IMR-90 (cell line): Measurements from ENCODE around the gene SPATA16. TPM values are rescaled to one million over a fixed set of nuclear protein-coding genes. Genes with fewer than 3 reads are reported as not detected.
A peak's percentile ranks its signal among the peaks of the same experiment; 100 is the strongest.

ENCODE experiments used
- ATAC-seq: fragments of 200-7000 bp; cut with Tn5 transposase; 2 replicates; pipeline ENCODE4 v1.9.1; 2020; ENCODE audit warnings: low read depth, mild to moderate bottlenecking, moderate library complexity
- BruUV-seq: library from RNA; stranded (reverse); fragments of 400-500 nt; replicated peaks from 2 replicates; lab custom pipeline; 2021; lab: Mats Ljungman, UMichigan
- CTCF ChIA-PET: fragments of 300-600 bp; formaldehyde crosslinking; extraction: SDS; loops from one replicate; lab custom pipeline; 2021; ENCODE audit warnings: antibody characterized with exemption; lab: Yijun Ruan, JAX
- POLR2A ChIA-PET: fragments of 300-600 bp; sonication (Branson Sonifier 250); formaldehyde crosslinking; loops from one replicate; lab custom pipeline; 2022; ENCODE audit warnings: antibody characterized with exemption; ENCODE audit not compliant: unreplicated experiment; lab: Charles Lee
- DNase-seq: peaks from one replicate; pipeline ENCODE4 v3.0.0; 2013
- H2AFZ ChIP-seq: replicated peaks from 2 replicates; pipeline ENCODE3; 2013; ENCODE audit warnings: low read length, mild to moderate bottlenecking; ENCODE audit not compliant: poor library complexity
- H2AK5ac ChIP-seq: 2 replicates; pipeline ENCODE4 v1.6.1; 2013; ENCODE audit warnings: low read depth, low read length, inconsistent platforms
- H2AK9ac ChIP-seq: replicated peaks from 2 replicates; pipeline ENCODE3; 2013; ENCODE audit warnings: mild to moderate bottlenecking, low read depth, low read length, moderate library complexity; ENCODE audit not compliant: poor library complexity
- H2BK120ac ChIP-seq: 2 replicates; pipeline ENCODE4 v1.6.1; 2013; ENCODE audit warnings: low read depth, low read length, inconsistent platforms
- H2BK15ac ChIP-seq: 3 replicates; pipeline ENCODE4 v1.6.1; 2013; ENCODE audit warnings: low read depth, low read length, inconsistent platforms
- H2BK20ac ChIP-seq: 2 replicates; pipeline ENCODE4 v1.6.1; 2013; ENCODE audit warnings: low read depth, mild to moderate bottlenecking, inconsistent platforms, low read length, moderate library complexity
- H2BK5ac ChIP-seq: 2 replicates; pipeline ENCODE4 v1.6.1; 2013; ENCODE audit warnings: mild to moderate bottlenecking, low read depth, low read length, inconsistent platforms; ENCODE audit not compliant: poor library complexity, severe bottlenecking
- H3K14ac ChIP-seq: replicated peaks from 2 replicates; pipeline ENCODE4 v1.6.1; 2013; ENCODE audit warnings: low read depth, low read length, inconsistent platforms
- H3K18ac ChIP-seq: 2 replicates; pipeline ENCODE4 v1.6.1; 2013; ENCODE audit warnings: low read depth, low read length, control low read depth
- H3K23ac ChIP-seq: 2 replicates; pipeline ENCODE4 v1.6.1; 2013; ENCODE audit warnings: low read depth, low read length, inconsistent platforms
- H3K27ac ChIP-seq: 2 replicates; pipeline ENCODE4 v1.5.1; 2013; ENCODE audit warnings: mild to moderate bottlenecking, control low read depth, low read length; ENCODE audit not compliant: insufficient read depth
- H3K27me3 ChIP-seq: 2 replicates; pipeline ENCODE4 v1.6.1; 2013; ENCODE audit warnings: low read length; ENCODE audit not compliant: control insufficient read depth, insufficient read depth
- H3K36me3 ChIP-seq: 2 replicates; pipeline ENCODE4 v1.6.1; 2013; ENCODE audit warnings: low read length, mixed read lengths; ENCODE audit not compliant: control insufficient read depth, insufficient read depth
- H3K4ac ChIP-seq: 2 replicates; pipeline ENCODE4 v1.6.1; 2013; ENCODE audit warnings: low read depth, low read length, inconsistent platforms
- H3K4me1 ChIP-seq: 2 replicates; pipeline ENCODE4 v1.6.1; 2013; ENCODE audit warnings: low read length, mixed read lengths; ENCODE audit not compliant: control insufficient read depth, insufficient read depth
- H3K4me2 ChIP-seq: 2 replicates; pipeline ENCODE4 v1.6.1; 2013; ENCODE audit warnings: low read depth, mild to moderate bottlenecking, control low read depth, low read length, moderate library complexity
- H3K4me3 ChIP-seq: 2 replicates; pipeline ENCODE4 v1.5.1; 2013; ENCODE audit warnings: low read depth, mild to moderate bottlenecking, control low read depth, low read length, moderate library complexity; ENCODE audit not compliant: insufficient read depth
- H3K56ac ChIP-seq: 2 replicates; pipeline ENCODE4 v1.6.1; 2013; ENCODE audit warnings: low read length, inconsistent platforms; ENCODE audit not compliant: insufficient read depth; ENCODE audit errors: extremely low read depth
- H3K79me1 ChIP-seq, 2 experiments: 2 replicates each; pipeline ENCODE4 v1.6.1; 2013; ENCODE audit warnings: low read length in 2 of 2, inconsistent platforms in 1 of 2, low read depth in 1 of 2
- H3K9ac ChIP-seq: 2 replicates; pipeline ENCODE4 v1.6.1; 2013; ENCODE audit warnings: low read depth, low read length, control low read depth
- H3K9me1 ChIP-seq: 2 replicates; pipeline ENCODE4 v1.6.1; 2013; ENCODE audit warnings: low read length, inconsistent platforms; ENCODE audit not compliant: insufficient read depth
- H3K9me3 ChIP-seq: 2 replicates; pipeline ENCODE4 v1.6.1; 2013; ENCODE audit warnings: low read length; ENCODE audit not compliant: control insufficient read depth, insufficient read depth
- H4K20me1 ChIP-seq: 2 replicates; pipeline ENCODE4 v1.6.1; 2013; ENCODE audit warnings: low read length, inconsistent platforms; ENCODE audit not compliant: insufficient read depth
- H4K5ac ChIP-seq: 2 replicates; pipeline ENCODE4 v1.6.1; 2013; ENCODE audit warnings: mild to moderate bottlenecking, low read depth, low read length, control low read depth
- H4K8ac ChIP-seq, 2 experiments: 2 replicates each; pipeline ENCODE4 v1.6.1; 2013; ENCODE audit warnings: low read depth in 2 of 2, low read length in 2 of 2, control low read depth in 1 of 2, inconsistent platforms in 1 of 2
- H4K91ac ChIP-seq: 2 replicates; pipeline ENCODE4 v1.6.1; 2013; ENCODE audit warnings: low read depth, low read length, inconsistent platforms; ENCODE audit not compliant: insufficient read depth
- BHLHE40 ChIP-seq: fragments of 150-350 bp; IDR thresholded peaks from 2 replicates; pipeline ENCODE4 v1.6.1; 2016; ENCODE audit warnings: mild to moderate bottlenecking, low read depth, low read length
- CEBPB ChIP-seq: IDR thresholded peaks from 2 replicates; pipeline ENCODE4 v1.6.1; 2012; ENCODE audit warnings: low read depth, low read length, improper control_type of control experiment
- CHD1 ChIP-seq: IDR thresholded peaks from 2 replicates; pipeline ENCODE4 v1.6.1; 2012; ENCODE audit warnings: low read depth, low read length, improper control_type of control experiment
- CTCF ChIP-seq: conservative IDR thresholded peaks from 2 replicates; pipeline ENCODE4 v1.5.1; 2012; ENCODE audit warnings: mild to moderate bottlenecking, low read depth, low read length, improper control_type of control experiment
- ELK1 ChIP-seq: fragments of 150-350 bp; IDR thresholded peaks from 2 replicates; pipeline ENCODE4 v1.6.1; 2016; ENCODE audit warnings: low read depth, mild to moderate bottlenecking, low read length, moderate library complexity, borderline replicate concordance
- FOS ChIP-seq: fragments of 150-350 bp; IDR thresholded peaks from 2 replicates; pipeline ENCODE4 v1.6.1; 2016; ENCODE audit warnings: low read depth, low read length
- MAFK ChIP-seq: IDR thresholded peaks from 2 replicates; pipeline ENCODE4 v1.6.1; 2012; ENCODE audit warnings: low read depth, low read length, improper control_type of control experiment
- MAZ ChIP-seq: IDR thresholded peaks from 2 replicates; pipeline ENCODE4 v1.6.1; 2012; ENCODE audit warnings: low read depth, mild to moderate bottlenecking, low read length, improper control_type of control experiment, moderate library complexity, borderline replicate concordance
- MXI1 ChIP-seq: IDR thresholded peaks from 2 replicates; pipeline ENCODE4 v1.6.1; 2012; ENCODE audit warnings: low read depth, mild to moderate bottlenecking, low read length, moderate library complexity, borderline replicate concordance
- NFE2L2 ChIP-seq: fragments of 150-350 bp; IDR thresholded peaks from 2 replicates; pipeline ENCODE4 v1.6.1; 2016; ENCODE audit warnings: low read depth, mild to moderate bottlenecking, low read length
- POLR2A ChIP-seq: IDR thresholded peaks from 2 replicates; pipeline ENCODE4 v1.6.1; 2012; ENCODE audit warnings: mild to moderate bottlenecking, low read depth, low read length
- RAD21 ChIP-seq: IDR thresholded peaks from 2 replicates; pipeline ENCODE4 v1.6.1; 2012; ENCODE audit warnings: low read length, improper control_type of control experiment
- RCOR1 ChIP-seq: IDR thresholded peaks from 2 replicates; pipeline ENCODE4 v1.6.1; 2012; ENCODE audit warnings: mild to moderate bottlenecking, low read length, improper control_type of control experiment; ENCODE audit not compliant: insufficient replicate concordance
- RFX5 ChIP-seq: IDR thresholded peaks from 2 replicates; pipeline ENCODE4 v1.8.0; 2012; ENCODE audit warnings: low read depth, mild to moderate bottlenecking, low read length, moderate library complexity
- SMC3 ChIP-seq: fragments of 150-350 bp; IDR thresholded peaks from 2 replicates; pipeline ENCODE4 v1.6.1; 2016; ENCODE audit warnings: low read depth, mild to moderate bottlenecking, antibody characterized with exemption, low read length, moderate library complexity
- WGBS, 2 experiments: methylation state at CpG; one replicate each; pipeline versions ENCODE4 v1.1.5 to v1.1.7; 2013; ENCODE audit warnings: missing lambda C conversion rate in 2 of 2; ENCODE audit not compliant: insufficient read length in 1 of 2; ENCODE audit errors: extremely low coverage in 2 of 2; 5-methylcytosine and 5-hydroxymethylcytosine counted together
- dilution Hi-C: fragments of 300-500 bp; cut with HindIII; formaldehyde crosslinking; loops from one replicate; pipeline ENCODE4 v1.14.3; 2018; ENCODE audit warnings: low sequenced_read_pairs; ENCODE audit not compliant: unreplicated experiment
- in situ Hi-C: fragments of 300-500 bp; cut with MboI; formaldehyde crosslinking; loops from 3 replicates; pipeline ENCODE4 v1.14.3; 2019; ENCODE audit warnings: low sequenced_read_pairs, inconsistent platforms, mixed read lengths
- intact Hi-C: fragments of 100-400 bp; cut with micrococcal nuclease; formaldehyde crosslinking; loops from 2 replicates; pipeline ENCODE4 v1.10.0; 2022
- polyA plus RNA-seq, 3 experiments: library from polyadenylated mRNA; depleted of rRNA; stranded (reverse); fragments of >200 nt; gene quantifications; 2 replicates each; pipeline ENCODE4 v1.2.3, GENCODE V29; 2012; ENCODE audit warnings: low replicate concordance in 1 of 3
- total RNA-seq: library from RNA; depleted of rRNA; stranded (reverse); fragments of >200 nt; gene quantifications from 2 replicates; pipeline ENCODE4 v1.2.3, GENCODE V29; 2012

The SPATA16 gene
- total and polyA plus RNA-seq, 2 of the 4 experiments (the other 2 are of a cell fraction) = not detected

- DNase-seq = peak; percentile 2
- no peak for TF ChIP-seq CTCF
- no peak for TF ChIP-seq POLR2A
- TF ChIP-seq RAD21 = no peak
- TF ChIP-seq SMC3 = no peak
- no peak for TF ChIP-seq MXI1
- no peak for TF ChIP-seq FOS
- no peak for TF ChIP-seq CEBPB
- no peak for TF ChIP-seq ELK1
- TF ChIP-seq MAZ = no peak
- TF ChIP-seq NFE2L2 = no peak
- TF ChIP-seq RCOR1 = no peak
- TF ChIP-seq RFX5 = no peak
- TF ChIP-seq BHLHE40 = no peak
- no peak for TF ChIP-seq CHD1
- no peak for TF ChIP-seq MAFK
These were observed 43.8 kb downstream of the SPATA16 start for GRCh38 chr3:173096994-173097785.

More at GRCh38 chr3:173096994-173097785, 43.8 kb downstream of the SPATA16 start:
- Histone ChIP-seq H3K4me2 (no peak overlapping the region), H2AK9ac (no peak overlapping the region), H4K5ac (no peak overlapping the region), H3K18ac (no peak overlapping the region), H3K14ac (no peak overlapping the region), H4K91ac (no peak overlapping the region), H4K20me1 (no peaks in the 10 kb centered on the region), H3K9me1 (no peaks in the 10 kb centered on the region), H2BK15ac (no peak overlapping the region), H3K4ac (no peak overlapping the region), H4K8ac (no peak overlapping the region), H3K79me1 (no peaks in the 10 kb centered on the region), H3K56ac (no peak overlapping the region), H3K4me1 (no peaks in the 10 kb centered on the region), H3K4me3 (no peak overlapping the region), H2AFZ (no peak overlapping the region), H3K36me3 (no peaks in the 10 kb centered on the region), H2BK20ac (no peak overlapping the region), H2BK120ac (no peak overlapping the region), H3K9me3 (no peaks in the 10 kb centered on the region), H2BK5ac (no peak overlapping the region), H3K27me3 (no peaks in the 10 kb centered on the region), H2AK5ac (no peak overlapping the region), H3K23ac (no peak overlapping the region), H3K9ac (no peak overlapping the region), H3K27ac (no peak overlapping the region)
- no TSS peak for BruUV-seq
- POLR2A ChIA-PET = no interaction called here
- CTCF ChIA-PET = interaction anchor here (0.6 kb wide), 1 partner anchor 9 kb away, joined by 3 read pairs; no protein-coding TSS in a partner anchor
- dilution Hi-C loops (no loop called here), in situ Hi-C loops (no loop called here), intact Hi-C loops (no loop called here)
- 20% methylated on average over 1 of the region's 4 CpGs; no CpG with 5 or more reads in 1 of the 2 experiments for WGBS, 2 experiments
- ATAC-seq = no peak
